Stimulated activated CD4-positive, alpha-beta T cell treated with anti-CD3 and anti-CD28 coated beads, TNF-alpha, amount 100 ng/mL, for 48 hours (primary cell): Measurements from ENCODE around the gene TMEM260.
"Not testable (repeated sequence)": the region's sequence is repeated elsewhere in the genome, so short reads cannot be mapped to it uniquely, and the experiment has no call there.

Experiments used
- DNase-seq, 3 donors: peaks; one replicate each; pipeline ENCODE4 v3.0.0-alpha.2; 2020; ENCODE audit warnings: low read depth in 3 of 3

TMEM260 gene

GRCh38 chr14:56598519-56598918 lies 18.9 kb downstream of the TMEM260 start:
- DNase-seq = no peak

- no peak for DNase-seq
Observed at GRCh38 chr14:56603648-56604047, 24.1 kb downstream of the TMEM260 start.

DNA sequence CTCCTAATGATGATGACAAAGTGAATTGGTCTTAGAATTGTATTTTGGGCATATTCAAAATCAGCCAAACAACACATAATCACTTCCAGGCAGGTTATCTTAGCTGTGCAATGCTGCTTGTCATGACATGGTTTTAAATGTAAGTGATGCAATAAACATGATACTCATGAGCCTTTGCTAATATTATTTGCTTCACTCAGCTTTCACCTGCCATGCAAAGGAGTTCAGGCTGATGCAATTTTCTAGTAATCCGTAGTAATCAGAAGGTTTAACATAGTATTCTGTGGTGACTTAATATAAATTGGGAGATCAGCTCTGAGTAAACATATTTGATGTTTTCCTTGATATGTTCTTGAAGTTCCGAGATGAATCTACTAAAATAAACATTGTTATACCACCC lies 29.1 kb downstream of the TMEM260 start:
- no peak for DNase-seq

DNA sequence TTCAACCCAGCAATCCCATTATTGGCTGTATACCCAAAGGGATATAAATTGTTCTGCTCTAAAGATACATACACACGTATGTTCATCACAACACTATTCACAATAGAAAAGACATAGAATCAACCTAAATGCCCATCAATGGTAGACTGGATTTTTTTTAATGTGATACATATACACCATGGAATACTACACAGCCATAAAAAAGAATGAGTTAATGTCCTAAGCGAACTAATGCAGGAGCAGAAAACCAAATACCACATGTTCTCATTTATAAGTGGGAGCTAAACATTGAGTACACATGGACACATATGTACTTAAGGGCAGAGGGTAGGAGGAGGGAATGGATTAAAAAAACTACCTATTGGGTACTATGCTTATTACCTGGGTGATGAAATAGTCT lies 32.1 kb downstream of the TMEM260 start:
- DNase-seq = not testable (repeated sequence)

DNA sequence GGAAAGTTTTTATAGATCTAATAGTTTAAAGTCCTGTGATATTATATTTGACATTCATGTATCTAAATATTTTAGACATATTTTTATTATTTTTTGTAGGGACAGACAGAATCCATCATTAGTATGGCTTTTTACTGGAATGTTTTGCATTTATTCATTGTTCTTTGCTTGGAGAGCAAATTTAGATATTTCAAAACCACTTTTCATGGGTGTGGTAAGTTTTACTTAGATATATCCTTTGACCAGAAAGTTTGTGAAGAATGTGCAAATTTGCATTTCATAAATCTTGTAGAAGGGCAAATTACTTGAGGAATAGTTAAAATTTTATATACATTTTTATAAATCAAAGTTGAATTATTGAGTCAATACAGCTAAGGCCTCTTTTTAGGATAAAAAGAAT lies 37.5 kb downstream of the TMEM260 start:
- DNase-seq = no peak

GRCh38 chr14:56630707-56631106 lies 51.1 kb downstream of the TMEM260 start:
- DNase-seq = no peak

DNA sequence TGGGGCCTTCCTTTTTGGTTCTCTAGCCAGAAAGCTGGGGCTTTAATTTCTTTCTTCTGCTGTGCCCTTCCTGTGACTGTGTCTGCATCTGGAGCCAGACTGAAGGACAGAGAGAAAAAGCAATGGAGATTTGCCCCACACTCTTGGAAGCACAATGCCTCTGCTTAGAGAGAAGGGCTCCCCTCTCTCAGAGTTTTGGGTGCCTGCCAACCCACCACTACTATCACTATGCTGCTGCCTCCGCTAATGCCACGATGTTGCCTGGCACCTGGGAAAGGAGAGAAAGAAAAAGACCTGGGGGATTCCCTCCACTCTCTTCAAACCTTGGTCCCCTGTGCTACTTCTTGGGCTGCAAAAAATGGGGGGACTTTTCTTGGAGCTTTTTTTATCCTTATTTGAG lies 52.6 kb downstream of the TMEM260 start:
- DNase-seq = no peak

- DNase-seq = no peak
Observed at GRCh38 chr14:56633544-56633943, 53.9 kb downstream of the TMEM260 start.

DNA sequence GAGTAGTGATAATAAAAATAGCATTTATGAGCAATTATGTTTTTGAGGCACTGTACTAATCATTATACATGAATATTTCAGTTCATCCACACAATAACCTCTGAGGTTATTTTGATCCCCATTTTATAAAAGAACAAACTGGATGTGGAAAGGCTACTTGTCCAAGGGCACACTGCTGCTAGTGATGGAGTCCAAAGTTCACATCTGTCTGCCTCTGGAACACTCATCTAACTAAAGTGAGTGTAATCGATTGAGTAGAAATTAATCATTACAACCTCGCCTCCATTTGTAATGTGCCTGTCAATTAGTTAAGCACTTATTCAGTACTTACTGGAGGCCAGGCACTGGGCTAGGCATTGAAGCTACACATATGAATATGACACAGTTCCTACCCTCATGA lies 55.4 kb downstream of the TMEM260 start:
- DNase-seq = no peak

GRCh38 chr14:56647493-56647892 lies 67.9 kb downstream of the TMEM260 start:
- no peak for DNase-seq

DNA sequence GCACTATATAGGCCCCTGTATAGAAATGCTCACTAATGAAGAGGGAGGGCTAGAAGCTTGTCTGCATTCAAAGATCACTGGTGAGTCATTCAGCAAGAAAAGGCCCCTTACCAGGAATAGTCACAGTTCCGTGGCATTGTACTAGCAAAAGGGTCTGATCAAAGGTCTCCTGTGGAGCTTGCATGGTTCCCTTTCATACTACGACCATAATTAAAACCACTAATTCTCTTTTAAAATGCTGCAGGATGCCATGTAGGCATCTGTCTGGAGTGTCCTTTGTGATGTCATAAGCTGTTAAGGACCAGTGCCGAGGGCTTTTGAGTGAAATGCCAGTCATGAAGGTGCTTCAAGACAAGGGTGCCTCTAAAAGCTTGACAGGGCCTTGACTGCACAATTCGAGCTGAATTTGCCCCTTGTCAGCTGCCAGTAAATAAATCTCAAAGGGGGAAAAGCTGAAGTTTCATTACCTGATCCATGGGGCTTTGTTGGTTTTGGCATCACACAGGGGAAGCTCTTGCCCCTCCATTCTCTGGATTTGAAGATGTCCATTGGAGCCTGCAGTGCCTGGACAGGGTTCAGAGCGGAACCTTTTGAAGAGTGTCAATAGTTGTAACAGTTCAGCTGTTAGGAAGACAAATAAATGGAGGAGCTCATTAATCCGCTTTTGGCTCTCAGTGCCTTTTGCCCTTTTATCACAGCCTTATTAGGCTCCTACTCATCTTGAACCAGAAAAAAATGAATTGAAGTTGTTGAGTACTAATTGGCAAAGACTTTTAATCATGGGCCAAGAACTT lies 69.1 kb downstream of the TMEM260 start:
- DNase-seq = no peak

- no peak for DNase-seq
Observed at GRCh38 chr14:56649382-56649781, 69.8 kb downstream of the TMEM260 start.

DNA sequence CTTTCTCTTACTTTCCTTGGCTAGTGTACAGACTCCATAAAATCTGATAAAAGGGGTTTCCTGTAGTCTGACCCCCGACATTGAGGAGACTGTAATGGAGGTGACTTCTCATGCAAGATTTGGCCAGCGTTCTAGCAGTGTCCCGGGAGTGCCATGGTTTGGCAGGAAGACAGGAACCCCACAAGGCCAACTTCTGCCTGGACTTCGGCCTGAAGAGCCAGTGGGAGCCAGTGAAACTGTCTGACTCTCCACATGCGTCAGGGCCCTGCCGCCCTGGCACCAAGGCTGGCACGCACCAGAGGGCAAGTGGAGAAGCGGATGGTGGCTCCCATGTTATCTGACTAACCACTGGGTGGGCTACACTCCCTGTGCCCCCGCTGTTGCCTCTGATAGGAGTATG lies 70.5 kb downstream of the TMEM260 start:
- no peak for DNase-seq

DNA sequence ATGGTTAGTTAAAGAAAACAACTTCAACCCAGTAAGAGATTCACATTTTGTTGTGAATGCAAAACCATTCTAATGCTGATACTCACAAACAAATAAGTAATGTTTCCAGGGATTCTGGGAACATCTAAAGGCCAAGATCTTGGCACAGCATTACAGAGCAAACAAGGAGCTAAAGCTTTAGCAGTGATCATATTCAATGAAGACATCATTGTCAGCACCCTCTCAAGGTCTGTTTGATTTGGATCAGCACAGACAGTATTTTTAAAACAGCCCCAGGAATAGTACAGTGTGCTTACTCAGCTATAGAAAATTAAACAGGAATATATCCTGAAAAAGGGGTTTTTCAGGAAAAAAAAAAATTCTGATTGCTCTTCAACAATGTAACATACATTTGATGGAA lies 71.4 kb downstream of the TMEM260 start:
- no peak for DNase-seq

DNA sequence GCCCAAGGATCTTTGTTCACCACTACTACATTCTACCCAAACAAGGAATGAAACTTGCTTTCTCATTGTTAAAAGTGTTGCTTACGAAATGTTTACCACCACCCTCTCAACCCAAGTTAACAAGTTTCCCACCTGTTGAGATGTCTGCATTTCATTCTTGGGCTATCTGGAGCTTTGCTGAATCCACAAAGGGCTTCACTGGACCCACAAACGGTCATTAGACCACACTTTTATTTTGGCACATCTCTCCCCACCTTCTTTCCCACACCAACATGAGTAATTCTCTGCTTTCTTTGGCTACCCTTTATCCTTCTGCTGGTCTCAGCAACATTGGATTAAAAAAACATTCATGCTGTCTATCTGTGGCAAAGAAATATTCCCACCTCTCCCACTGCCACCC lies 78.0 kb downstream of the TMEM260 start:
- no peak for DNase-seq

GRCh38 chr14:56659378-56659777 lies 79.8 kb downstream of the TMEM260 start:
- DNase-seq = no peak

DNA sequence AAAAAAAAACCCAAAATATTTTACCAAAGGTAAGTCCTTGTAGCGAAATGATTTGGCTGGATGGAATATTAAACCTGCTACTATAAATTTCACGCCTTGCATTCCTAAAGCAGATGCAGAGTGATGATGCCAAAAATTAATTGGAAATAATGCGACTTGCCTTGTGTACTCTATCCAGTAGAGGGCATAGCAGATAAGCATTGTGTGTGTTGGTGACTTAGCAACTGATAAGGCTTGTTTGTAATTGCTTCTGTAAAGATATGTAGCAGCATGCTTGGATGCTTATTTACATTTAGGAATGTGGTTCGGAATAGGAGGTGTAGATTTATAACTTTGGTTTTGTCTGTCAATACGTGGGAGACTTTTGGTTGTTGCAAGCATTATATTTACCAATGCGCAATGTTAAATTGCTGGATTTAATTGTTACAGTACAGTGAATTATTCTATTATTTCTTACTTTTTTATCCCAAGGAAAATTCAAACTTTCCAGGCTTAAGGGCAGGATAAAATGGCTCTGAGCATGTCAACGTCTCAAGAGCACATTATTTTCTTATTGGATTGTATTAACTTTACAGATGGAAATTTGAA lies 80.5 kb downstream of the TMEM260 start:
- DNase-seq = no peak

DNA sequence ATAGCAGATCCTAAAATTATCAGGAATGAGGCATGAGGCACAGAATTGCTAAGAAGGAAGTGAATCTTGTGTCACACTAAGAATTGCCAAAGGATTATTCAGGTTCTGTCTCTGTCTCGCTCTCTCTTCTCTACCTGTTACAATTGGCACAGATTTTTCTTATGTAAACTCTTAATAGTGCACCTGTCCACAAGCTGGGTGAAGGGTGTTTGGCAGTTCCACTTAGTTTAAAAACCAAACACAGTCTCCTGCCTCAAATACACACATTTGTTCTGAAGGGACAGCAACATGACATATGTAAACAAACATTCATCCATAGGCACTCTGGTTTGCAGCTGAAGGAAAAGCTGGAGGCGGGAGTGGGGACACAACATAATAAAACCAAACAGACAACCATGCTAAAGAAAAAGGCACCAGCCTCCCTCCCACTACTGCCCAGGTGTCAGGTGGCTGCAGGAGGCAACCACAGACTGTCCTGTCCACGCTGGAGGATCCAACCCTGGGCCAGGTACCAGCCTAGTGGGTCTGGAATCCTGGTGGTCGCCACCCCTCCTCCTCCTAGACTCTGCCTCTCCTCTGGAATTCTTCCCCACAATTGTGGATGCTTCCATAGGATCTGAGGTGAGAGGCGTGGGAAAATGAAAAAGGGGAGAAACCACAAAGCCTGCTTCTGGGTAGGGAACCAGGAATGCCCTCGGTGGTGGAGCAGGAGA lies 81.2 kb downstream of the TMEM260 start:
- DNase-seq = no peak

DNA sequence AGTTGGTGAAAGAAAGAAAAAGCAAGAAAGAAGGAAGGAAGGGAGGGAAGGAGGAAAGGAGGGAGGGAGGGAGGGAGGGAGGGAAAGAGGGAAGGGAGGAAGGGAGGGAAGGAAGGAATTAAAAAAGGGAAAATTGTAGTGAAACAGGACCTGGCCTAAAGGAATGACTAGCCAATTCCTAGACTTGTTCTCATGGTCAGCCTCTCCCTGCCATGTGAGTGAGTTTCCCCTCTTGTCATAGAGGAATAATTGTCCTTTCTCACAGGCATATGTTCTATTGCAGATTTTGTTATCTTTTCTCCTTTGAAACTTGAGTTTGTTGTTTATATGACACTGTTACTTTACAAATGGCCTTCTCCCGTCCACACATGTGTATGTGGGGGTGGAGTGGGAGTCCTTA lies 81.9 kb downstream of the TMEM260 start:
- no peak for DNase-seq

- no peak for DNase-seq
Observed at GRCh38 chr14:56664811-56665421, 85.3 kb downstream of the TMEM260 start.

- DNase-seq = no peak
Observed at GRCh38 chr14:56666294-56666693, 86.7 kb downstream of the TMEM260 start.

DNA sequence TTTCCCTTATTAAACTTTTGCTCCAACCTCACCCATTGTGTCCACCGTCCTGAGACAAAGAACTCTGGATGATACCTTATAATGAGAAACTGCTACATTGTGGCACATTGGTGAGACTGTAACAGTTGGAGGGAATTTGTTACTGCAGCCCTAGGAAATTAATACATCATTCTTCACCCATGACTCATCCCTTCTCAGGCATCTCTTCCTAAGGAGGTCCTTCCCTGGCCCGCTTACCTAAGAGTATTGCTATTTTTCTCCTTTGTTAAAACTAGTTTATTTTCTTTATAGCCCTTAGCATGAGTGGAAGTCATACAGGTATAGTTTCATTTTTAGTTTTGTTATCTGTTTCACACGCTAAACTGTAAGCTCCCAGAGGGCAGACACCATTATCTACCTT lies 87.1 kb downstream of the TMEM260 start:
- DNase-seq = no peak

GRCh38 chr14:56667290-56667689 lies 87.7 kb downstream of the TMEM260 start:
- DNase-seq = not testable (repeated sequence)
